AG08396 (cell line): ENCODE results near the gene HNRNPCL2.
"Not testable (repeated sequence)": the region's sequence is repeated elsewhere in the genome, so short reads cannot be mapped to it uniquely, and the experiment has no call there.

Experiments
- DNase-seq: peaks from one replicate; pipeline ENCODE4 v3.0.0; 2012; ENCODE audit warnings: low spot score, mixed read lengths

Gene HNRNPCL2

GRCh38 chr1:13116754-13117153 is at the start of gene HNRNPCL2:
TSS of gene HNRNPCL2 (minus strand) at chr1:13116854. CDS start at chr1:13116400, 454 bp downstream.
- DNase-seq = not testable (repeated sequence)

GRCh38 chr1:13165531-13165930 is 48.9 kb upstream of the HNRNPCL2 start, which contains the start of gene HNRNPCL4:
TSS of gene HNRNPCL4 (minus strand) at chr1:13165631. CDS start at chr1:13165467, 164 bp downstream.
- not testable (repeated sequence) for DNase-seq

- DNase-seq = not testable (repeated sequence)
Observed at GRCh38 chr1:13155909-13156308, 39.3 kb upstream of the HNRNPCL2 start, which contains the start of gene PRAMEF26. TSS of gene PRAMEF26 (minus strand) at chr1:13156009. CDS start at chr1:13153095, 2,914 bp downstream.

- not testable (repeated sequence) for DNase-seq
Observed at GRCh38 chr1:13070474-13070873, 46.2 kb downstream of the HNRNPCL2 start, which contains the start of gene PRAMEF25. TSS of gene PRAMEF25 (plus strand) at chr1:13070774. CDS start at chr1:13073694, 2,920 bp downstream.
